LNCAP (cell line): Measurements from ENCODE around the gene TNFRSF17.
"Not testable (repeated sequence)": the region's sequence is repeated elsewhere in the genome, so short reads cannot be mapped to it uniquely, and the experiment has no call there.

Experiments used
- TF ChIP-seq, protein P1 (sequence below): fragments of 450-650 bp; IDR thresholded peaks from 2 replicates; pipeline ENCODE4 v1.5.1; 2017; ENCODE audit warnings: mild to moderate bottlenecking

Gene TNFRSF17

DNA sequence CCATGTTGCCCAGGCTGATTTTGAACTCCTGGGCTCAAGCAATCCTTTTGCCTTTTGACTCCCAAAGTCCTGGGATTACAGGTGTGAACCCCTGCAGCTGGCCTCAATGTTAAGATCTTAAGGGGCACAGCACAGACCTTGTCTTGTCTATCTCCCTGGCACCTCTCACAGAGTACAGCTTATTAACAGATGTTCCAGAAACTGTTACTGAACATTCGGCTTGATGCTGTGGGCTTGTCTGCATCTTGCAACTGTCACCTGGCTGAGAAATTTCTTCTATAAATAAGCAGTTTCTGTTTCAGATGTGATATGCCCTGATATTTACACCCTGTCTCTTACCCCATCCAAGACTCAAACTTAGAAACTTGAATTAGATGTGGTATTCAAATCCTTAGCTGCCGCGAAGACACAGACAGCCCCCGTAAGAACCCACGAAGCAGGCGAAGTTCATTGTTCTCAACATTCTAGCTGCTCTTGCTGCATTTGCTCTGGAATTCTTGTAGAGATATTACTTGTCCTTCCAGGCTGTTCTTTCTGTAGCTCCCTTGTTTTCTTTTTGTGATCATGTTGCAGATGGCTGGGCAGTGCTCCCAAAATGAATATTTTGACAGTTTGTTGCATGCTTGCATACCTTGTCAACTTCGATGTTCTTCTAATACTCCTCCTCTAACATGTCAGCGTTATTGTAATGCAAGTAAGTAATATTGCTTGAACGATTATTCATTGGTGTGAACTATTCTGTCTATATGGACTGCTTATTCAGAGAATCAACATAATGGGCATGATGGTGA is at the start of gene TNFRSF17:
TNFRSF17 (plus strand) TSS at position 450 of the 791 bp plus-strand sequence; CDS start at position 565, 115 bp downstream.
- TF ChIP-seq, protein P1, sequence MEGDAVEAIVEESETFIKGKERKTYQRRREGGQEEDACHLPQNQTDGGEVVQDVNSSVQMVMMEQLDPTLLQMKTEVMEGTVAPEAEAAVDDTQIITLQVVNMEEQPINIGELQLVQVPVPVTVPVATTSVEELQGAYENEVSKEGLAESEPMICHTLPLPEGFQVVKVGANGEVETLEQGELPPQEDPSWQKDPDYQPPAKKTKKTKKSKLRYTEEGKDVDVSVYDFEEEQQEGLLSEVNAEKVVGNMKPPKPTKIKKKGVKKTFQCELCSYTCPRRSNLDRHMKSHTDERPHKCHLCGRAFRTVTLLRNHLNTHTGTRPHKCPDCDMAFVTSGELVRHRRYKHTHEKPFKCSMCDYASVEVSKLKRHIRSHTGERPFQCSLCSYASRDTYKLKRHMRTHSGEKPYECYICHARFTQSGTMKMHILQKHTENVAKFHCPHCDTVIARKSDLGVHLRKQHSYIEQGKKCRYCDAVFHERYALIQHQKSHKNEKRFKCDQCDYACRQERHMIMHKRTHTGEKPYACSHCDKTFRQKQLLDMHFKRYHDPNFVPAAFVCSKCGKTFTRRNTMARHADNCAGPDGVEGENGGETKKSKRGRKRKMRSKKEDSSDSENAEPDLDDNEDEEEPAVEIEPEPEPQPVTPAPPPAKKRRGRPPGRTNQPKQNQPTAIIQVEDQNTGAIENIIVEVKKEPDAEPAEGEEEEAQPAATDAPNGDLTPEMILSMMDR = no peak

GRCh38 chr16:11915644-11916523 is 49.1 kb upstream of the TNFRSF17 start, which contains the start of gene GSPT1:
Gene GSPT1, minus strand, starts transcription at chr16:11915956. Its CDS starts 236 bp downstream, at chr16:11915720.
- TF ChIP-seq, protein P1 = no peak

DNA sequence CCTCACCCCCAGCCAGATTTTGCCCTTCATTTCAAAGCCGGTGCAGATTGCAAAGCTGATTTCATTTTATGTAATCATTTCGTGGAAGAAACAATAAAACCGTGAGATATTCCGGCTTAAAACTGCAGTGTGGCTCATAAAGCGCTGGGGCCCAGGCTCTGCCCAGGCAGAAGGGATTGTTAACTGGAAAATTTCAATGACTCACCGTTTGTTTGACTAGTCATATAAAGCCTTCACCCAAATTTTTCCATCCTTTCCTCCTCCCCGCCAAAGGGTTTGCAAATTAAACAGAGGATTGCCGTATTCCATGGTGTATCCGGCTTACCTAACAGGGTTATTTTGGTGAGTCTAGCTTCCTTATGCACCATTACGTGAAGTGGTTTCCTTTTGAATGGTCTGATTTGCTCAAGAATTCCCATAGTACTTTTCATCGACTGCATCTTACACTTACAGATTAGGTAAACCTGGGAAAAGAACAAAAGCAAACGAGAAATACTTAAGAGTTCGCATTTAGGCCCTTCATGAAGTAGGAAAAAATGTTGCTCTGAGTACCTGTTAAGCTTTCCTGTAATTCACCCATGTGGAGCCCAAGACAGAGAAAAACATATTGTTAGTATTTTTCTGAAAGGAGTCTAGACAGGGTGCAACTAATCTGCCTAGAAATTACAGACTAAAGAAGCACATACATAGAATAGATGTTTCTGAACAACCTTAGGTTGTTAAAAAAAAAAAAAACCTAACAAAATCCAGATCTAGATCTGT is 48.3 kb upstream of the TNFRSF17 start:
- TF ChIP-seq, protein P1 = no peak

DNA sequence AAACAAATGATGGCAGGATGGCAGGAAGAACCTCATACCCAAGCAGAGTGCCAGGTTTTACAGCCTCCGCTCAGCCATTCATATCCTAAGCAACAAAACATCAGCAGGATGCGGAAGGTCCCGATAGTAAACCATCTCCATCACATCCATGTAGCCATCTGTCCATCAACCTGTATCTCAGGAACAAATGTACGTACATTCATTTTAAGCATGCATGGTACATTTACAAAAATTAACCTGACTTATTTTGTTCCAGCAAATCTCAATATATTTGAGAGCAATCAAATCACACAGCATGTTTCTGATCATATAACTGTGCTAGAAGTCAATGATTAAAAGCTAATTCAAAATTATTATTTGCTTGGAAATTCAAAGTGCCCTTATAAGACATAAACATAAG is 23.1 kb upstream of the TNFRSF17 start, which contains the start of gene NPIPB2:
NPIPB2 (minus strand) TSS at position 101 of the 400 bp plus-strand sequence; CDS start at position 101, 0 bp downstream.
- TF ChIP-seq, protein P1 = not testable (repeated sequence)

GRCh38 chr16:11946433-11946832 is 18.6 kb upstream of the TNFRSF17 start:
- TF ChIP-seq, protein P1 = no peak

GRCh38 chr16:11948819-11949218 is 16.2 kb upstream of the TNFRSF17 start:
- TF ChIP-seq, protein P1 = no peak

- TF ChIP-seq, protein P1 = peak; percentile 53
Measured at GRCh38 chr16:11949527-11949926, 15.5 kb upstream of the TNFRSF17 start.
